A172 (cell line): Measurements from ENCODE around the gene CCDC9. TPM values are rescaled to one million over a fixed set of nuclear protein-coding genes. Genes with fewer than 3 reads are reported as not detected.
"Not testable (repeated sequence)": the region's sequence is repeated elsewhere in the genome, so short reads cannot be mapped to it uniquely, and the experiment has no call there.

ENCODE experiments used
- DNase-seq: peaks from one replicate; pipeline ENCODE4 v3.0.0-alpha.2; 2015; ENCODE audit warnings: low spot score
- total RNA-seq: library from RNA; depleted of rRNA; stranded (reverse); fragments of >200 nt; shearing (Covaris generic); gene quantifications from 2 replicates; pipeline ENCODE4 v1.2.3, GENCODE V29; 2014; rRNA removed

CCDC9 gene
- total RNA-seq, 1 experiment from 2014 or later, result 2.6 TPM

- DNase-seq, result not testable (repeated sequence)
Observed at GRCh38 chr19:47300867-47301266, 44.5 kb downstream of the CCDC9 start.

GRCh38 chr19:47302249-47302648 lies 45.9 kb downstream of the CCDC9 start:
- DNase-seq, result no peak

GRCh38 chr19:47303966-47304365 lies 47.6 kb downstream of the CCDC9 start:
- no peak for DNase-seq

- peak; percentile 45 for DNase-seq
Observed at GRCh38 chr19:47305309-47305751, 49.0 kb downstream of the CCDC9 start.

- DNase-seq, result no peak
Observed at GRCh38 chr19:47306303-47306702, 50.0 kb downstream of the CCDC9 start.

GRCh38 chr19:47309038-47309437 lies 52.7 kb downstream of the CCDC9 start:
- no peak for DNase-seq

GRCh38 chr19:47309608-47310007 lies 53.3 kb downstream of the CCDC9 start, which contains the start of gene C5AR1:
Gene C5AR1, plus strand, starts transcription at chr19:47309861. Its CDS starts 35 bp downstream, at chr19:47309896.
- DNase-seq, result no peak

GRCh38 chr19:47310323-47310722 lies 54.0 kb downstream of the CCDC9 start:
- no peak for DNase-seq

- DNase-seq, result no peak
Observed at GRCh38 chr19:47310819-47311218, 54.5 kb downstream of the CCDC9 start.

- no peak for DNase-seq
Observed at GRCh38 chr19:47312366-47313006, 56.2 kb downstream of the CCDC9 start.

GRCh38 chr19:47313754-47314295 lies 57.5 kb downstream of the CCDC9 start:
- no peak for DNase-seq

GRCh38 chr19:47315125-47315821 lies 58.9 kb downstream of the CCDC9 start:
- peak; percentile 91 for DNase-seq

GRCh38 chr19:47316513-47316912 lies 60.2 kb downstream of the CCDC9 start:
- DNase-seq, result no peak

- DNase-seq, result no peak
Observed at GRCh38 chr19:47319923-47320871, 63.9 kb downstream of the CCDC9 start.

Other genes starting within 250 kb of the CCDC9 start
- 0.22 TPM in 1 of 2 replicates, not detected in the other for gene NPAS1, start 236.7 kb upstream of the CCDC9 start, total RNA-seq
- gene TMEM160, start 207.9 kb upstream of the CCDC9 start, total RNA-seq, result 36.3 and 45.9 TPM in 2 replicates
- 10.1 and 13.1 TPM in 2 replicates for gene ZC3H4, start 142.7 kb upstream of the CCDC9 start, total RNA-seq
- 179 and 185 TPM in 2 replicates for gene SAE1, start 125.7 kb upstream of the CCDC9 start, total RNA-seq
- gene BBC3, start 25.3 kb upstream of the CCDC9 start, total RNA-seq, result 5.7 and 7.6 TPM in 2 replicates
- gene INAFM1, start 18.4 kb downstream of the CCDC9 start, total RNA-seq, result 0.19 and 0.41 TPM in 2 replicates
- gene C5AR1, start 53.3 kb downstream of the CCDC9 start, total RNA-seq, result not detected in 2 replicates
- 0.55 TPM in 1 of 2 replicates, not detected in the other for gene C5AR2, start 75.7 kb downstream of the CCDC9 start, total RNA-seq
- 7.5 and 10.4 TPM in 2 replicates for gene DHX34, start 92.8 kb downstream of the CCDC9 start, total RNA-seq
- 27.5 and 31.9 TPM in 2 replicates for gene MEIS3, start 163.0 kb downstream of the CCDC9 start, total RNA-seq
- not detected in 2 replicates for gene SLC8A2, start 215.4 kb downstream of the CCDC9 start, total RNA-seq
- gene KPTN, start 227.7 kb downstream of the CCDC9 start, total RNA-seq, result 3.0 and 4.2 TPM in 2 replicates